Measurements from ENCODE around the gene ANLN.

- no peak for TF ChIP-seq CTCF (optimal IDR thresholded peaks at IDR 0.05 in 1 of 3, IDR thresholded peaks at IDR 0.05 in 1 of 3, conservative IDR thresholded peaks at IDR 0.05 in 1 of 3; ENCODE audit: extremely low read depth in 1 of 3, insufficient read depth in 2 of 3, low read length in 3 of 3)
- no peak for TF ChIP-seq EZH2 (IDR thresholded peaks at IDR 0.05; ENCODE audit: low read length)
Observed at GRCh38 chr7:36430881-36431280, 41.2 kb downstream of the ANLN start.

All from keratinocyte (primary cell).